H9 (cell line): ENCODE measurements around the gene IL32. TPM values are rescaled to one million over a fixed set of nuclear protein-coding genes. Genes with fewer than 3 reads are reported as not detected.

ENCODE experiments used
- DNase-seq: peaks from one replicate; pipeline ENCODE4 v3.0.0-alpha.2; 2017
- H2AFZ ChIP-seq: one replicate; pipeline ENCODE4 v1.6.1; 2013; ENCODE audit warnings: mild to moderate bottlenecking, low read length, control low read depth, moderate library complexity
- H2AK5ac ChIP-seq: 2 replicates; pipeline ENCODE4 v1.6.1; 2013; ENCODE audit warnings: low read length, control low read depth, mixed read lengths; ENCODE audit not compliant: insufficient read length
- H2BK120ac ChIP-seq: one replicate; pipeline ENCODE4 v1.6.1; 2013; ENCODE audit warnings: low read depth, mild to moderate bottlenecking, low read length, control low read depth, inconsistent platforms; ENCODE audit not compliant: poor library complexity, severe bottlenecking
- H2BK12ac ChIP-seq: 2 replicates; pipeline ENCODE4 v1.6.1; 2013; ENCODE audit warnings: low read length, control low read depth, mixed read lengths, low read depth; ENCODE audit not compliant: insufficient read length
- H2BK15ac ChIP-seq: 2 replicates; pipeline ENCODE4 v1.6.1; 2013; ENCODE audit warnings: low read depth, low read length, control low read depth
- H2BK20ac ChIP-seq: one replicate; pipeline ENCODE4 v1.6.1; 2013; ENCODE audit warnings: low read depth, mild to moderate bottlenecking, low read length, control low read depth, inconsistent platforms; ENCODE audit not compliant: poor library complexity, severe bottlenecking
- H2BK5ac ChIP-seq: 2 replicates; pipeline ENCODE4 v1.6.1; 2013; ENCODE audit warnings: low read length, control low read depth, mixed read lengths; ENCODE audit not compliant: insufficient read length
- H3K14ac ChIP-seq: 2 replicates; pipeline ENCODE4 v1.6.1; 2013; ENCODE audit warnings: low read length, control low read depth; ENCODE audit not compliant: insufficient read depth
- H3K18ac ChIP-seq: 2 replicates; pipeline ENCODE4 v1.6.1; 2013; ENCODE audit warnings: low read depth, mild to moderate bottlenecking, mixed read lengths, low read length, control low read depth; ENCODE audit not compliant: insufficient read length
- H3K23ac ChIP-seq: 2 replicates; pipeline ENCODE4 v1.6.1; 2013; ENCODE audit warnings: low read length, control low read depth, mixed read lengths, low read depth; ENCODE audit not compliant: insufficient read length
- H3K23me2 ChIP-seq: 2 replicates; pipeline ENCODE4 v1.6.1; 2013; ENCODE audit warnings: low read depth, mild to moderate bottlenecking, mixed read lengths, low read length, control low read depth; ENCODE audit not compliant: insufficient read length, poor library complexity, severe bottlenecking
- H3K27ac ChIP-seq: 2 replicates; pipeline ENCODE4 v1.5.1; 2013; ENCODE audit warnings: low read length, control low read depth, mixed read lengths, low read depth; ENCODE audit not compliant: insufficient read length
- H3K27me3 ChIP-seq: 2 replicates; pipeline ENCODE4 v1.6.1; 2013; ENCODE audit warnings: low read length, control low read depth, inconsistent platforms; ENCODE audit not compliant: insufficient read depth
- H3K4ac ChIP-seq: 2 replicates; pipeline ENCODE4 v1.6.1; 2013; ENCODE audit warnings: low read depth, mild to moderate bottlenecking, control low read depth, inconsistent platforms, low read length, moderate library complexity
- H3K4me1 ChIP-seq: 2 replicates; pipeline ENCODE4 v1.6.1; 2013; ENCODE audit warnings: low read length, control low read depth, inconsistent platforms; ENCODE audit not compliant: insufficient read depth
- H3K4me2 ChIP-seq: 2 replicates; pipeline ENCODE4 v1.6.1; 2013; ENCODE audit warnings: low read length, control low read depth, mixed read lengths; ENCODE audit not compliant: insufficient read length, insufficient read depth
- H3K56ac ChIP-seq: 2 replicates; pipeline ENCODE4 v1.6.1; 2013; ENCODE audit warnings: low read depth, mild to moderate bottlenecking, mixed read lengths, low read length, control low read depth; ENCODE audit not compliant: insufficient read length
- H3K79me1 ChIP-seq: 2 replicates; pipeline ENCODE4 v1.6.1; 2013; ENCODE audit warnings: low read depth, mild to moderate bottlenecking, moderate library complexity, low read length, control low read depth, inconsistent platforms; ENCODE audit not compliant: insufficient read depth, poor library complexity, severe bottlenecking
- H3K79me2 ChIP-seq: 2 replicates; pipeline ENCODE4 v1.6.1; 2013; ENCODE audit warnings: low read length, control low read depth, inconsistent platforms; ENCODE audit not compliant: insufficient read depth
- H3K9ac ChIP-seq: 2 replicates; pipeline ENCODE4 v1.6.1; 2013; ENCODE audit warnings: low read length, control low read depth, mixed read lengths; ENCODE audit not compliant: insufficient read length; ENCODE audit errors: extremely low read depth
- H3K9me3 ChIP-seq: one replicate; pipeline ENCODE4 v1.6.1; 2013; ENCODE audit warnings: low read depth, low read length, inconsistent platforms; ENCODE audit not compliant: control insufficient read depth
- H3T11ph ChIP-seq: one replicate; pipeline ENCODE4 v1.6.1; 2013; ENCODE audit warnings: mild to moderate bottlenecking, low read length, control low read depth, inconsistent platforms
- H4K20me1 ChIP-seq: one replicate; pipeline ENCODE4 v1.6.1; 2013; ENCODE audit not compliant: control insufficient read depth, insufficient read length, insufficient read depth
- H4K5ac ChIP-seq: 2 replicates; pipeline ENCODE4 v1.6.1; 2013; ENCODE audit warnings: low read depth, mild to moderate bottlenecking, mixed read lengths, low read length, control low read depth; ENCODE audit not compliant: insufficient read length
- H4K8ac ChIP-seq: replicated peaks from 2 replicates; pipeline ENCODE4 v1.6.1; 2013; ENCODE audit warnings: low read length, control low read depth, mixed read lengths, low read depth; ENCODE audit not compliant: insufficient read length
- H4K91ac ChIP-seq: 2 replicates; pipeline ENCODE4 v1.6.1; 2013; ENCODE audit warnings: low read depth, mild to moderate bottlenecking, moderate library complexity, mixed read lengths, low read length, control low read depth; ENCODE audit not compliant: insufficient read length
- H3K27ac Mint-ChIP-seq, 3 experiments: 2 replicates in 2 of 3; 3 replicates in 1 of 3; pipeline ENCODE4 v1.8.0; 2020 to 2021; ENCODE audit warnings: mixed read lengths in 3 of 3, mild to moderate bottlenecking in 1 of 3, moderate library complexity in 1 of 3
- H3K27me3 Mint-ChIP-seq: 2 replicates; pipeline ENCODE4 v1.8.0; 2021; ENCODE audit warnings: low read depth, mild to moderate bottlenecking, moderate library complexity, mixed read lengths
- H3K36me3 Mint-ChIP-seq, 3 experiments: 2 replicates in 2 of 3; 3 replicates in 1 of 3; pipeline ENCODE4 v1.8.0; 2020 to 2021; ENCODE audit warnings: low read depth in 3 of 3, mixed read lengths in 3 of 3; ENCODE audit not compliant: insufficient read depth in 1 of 3
- H3K4me1 Mint-ChIP-seq, 2 experiments: 2 replicates each; pipeline ENCODE4 v1.8.0; 2020; ENCODE audit warnings: mixed read lengths in 2 of 2
- H3K4me3 Mint-ChIP-seq, 2 experiments: 2 replicates in 1 of 2; 3 replicates in 1 of 2; pipeline ENCODE4 v1.8.0; 2020 to 2021; ENCODE audit warnings: mild to moderate bottlenecking in 2 of 2, mixed read lengths in 2 of 2, moderate library complexity in 1 of 2
- H3K9me3 Mint-ChIP-seq, 2 experiments: 2 replicates in 1 of 2; 3 replicates in 1 of 2; pipeline ENCODE4 v1.8.0; 2020; ENCODE audit warnings: mild to moderate bottlenecking in 2 of 2, mixed read lengths in 2 of 2, moderate library complexity in 1 of 2
- WGBS: extraction: QIAGEN DNeasy Blood & Tissue Kit; methylation state at CpG from one replicate; pipeline ENCODE4 v1.1.7; 2013; ENCODE audit warnings: missing lambda C conversion rate, low lambda C conversion rate, mixed read lengths; ENCODE audit not compliant: insufficient read length; ENCODE audit errors: extremely low coverage; 5-methylcytosine and 5-hydroxymethylcytosine counted together
- total RNA-seq: library from RNA; stranded (reverse); gene quantifications from 2 replicates; pipeline ENCODE4 v1.2.1, GENCODE V29; 2021
- TF ChIP-seq, protein P1 (sequence below): fragments of 200-600 bp; sonication (generic); conservative IDR thresholded peaks from 3 replicates; pipeline ENCODE4 v1.8.0; 2021; ENCODE audit warnings: antibody characterized with exemption, mild to moderate bottlenecking

The IL32 gene
- total RNA-seq, 1 experiment from 2014 or later = 2.0 TPM

DNA sequence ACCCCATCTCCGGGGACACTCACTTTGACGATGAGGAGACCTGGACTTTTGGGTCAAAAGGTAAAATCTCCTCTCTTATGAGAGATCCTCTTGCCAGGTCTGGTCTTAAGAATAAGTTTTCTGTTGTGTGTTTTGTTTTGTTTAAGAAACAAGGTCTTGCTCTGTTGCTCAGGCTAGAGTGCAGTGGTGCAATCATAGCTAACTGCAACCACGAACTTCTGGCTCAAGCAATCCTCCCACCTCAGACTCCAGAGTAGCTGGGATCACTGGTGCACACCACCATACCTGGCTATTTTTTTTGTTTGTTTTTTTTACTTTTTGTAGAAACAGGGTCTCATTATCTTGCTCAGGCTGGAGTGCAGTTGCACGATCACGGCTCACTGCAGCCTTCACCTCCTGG lies 15.0 kb upstream of the IL32 start:
- Histone ChIP-seq H3K23ac (no peak overlapping the region), H3K27ac (no peak overlapping the region), H3K23me2 (peaks cover 16% of the 10 kb centered on the region), H3T11ph (no peak overlapping the region), H3K79me2 (no peaks in the 10 kb centered on the region), H2BK5ac (no peak overlapping the region), H4K91ac (no peak overlapping the region), H2BK15ac (no peak overlapping the region), H4K5ac (no peak overlapping the region), H2BK12ac (no peak overlapping the region), H3K14ac (no peak overlapping the region), H3K4me1 (no peaks in the 10 kb centered on the region), H4K8ac (no peak overlapping the region), H2AK5ac (no peak overlapping the region), H3K4ac (no peak overlapping the region), H3K9ac (no peak overlapping the region), H3K79me1 (no peaks in the 10 kb centered on the region), H3K27me3 (peaks cover 2% of the 10 kb centered on the region; the same call in 1 of the 2 replicates), H3K9me3 (no peaks in the 10 kb centered on the region), H3K56ac (no peak overlapping the region), H2BK120ac (no peak overlapping the region), H3K18ac (no peak overlapping the region), H2BK20ac (no peak overlapping the region), H2AFZ (no peak overlapping the region), H4K20me1 (no peaks in the 10 kb centered on the region), H3K4me2 (no peak overlapping the region)
- TF ChIP-seq, protein P1, sequence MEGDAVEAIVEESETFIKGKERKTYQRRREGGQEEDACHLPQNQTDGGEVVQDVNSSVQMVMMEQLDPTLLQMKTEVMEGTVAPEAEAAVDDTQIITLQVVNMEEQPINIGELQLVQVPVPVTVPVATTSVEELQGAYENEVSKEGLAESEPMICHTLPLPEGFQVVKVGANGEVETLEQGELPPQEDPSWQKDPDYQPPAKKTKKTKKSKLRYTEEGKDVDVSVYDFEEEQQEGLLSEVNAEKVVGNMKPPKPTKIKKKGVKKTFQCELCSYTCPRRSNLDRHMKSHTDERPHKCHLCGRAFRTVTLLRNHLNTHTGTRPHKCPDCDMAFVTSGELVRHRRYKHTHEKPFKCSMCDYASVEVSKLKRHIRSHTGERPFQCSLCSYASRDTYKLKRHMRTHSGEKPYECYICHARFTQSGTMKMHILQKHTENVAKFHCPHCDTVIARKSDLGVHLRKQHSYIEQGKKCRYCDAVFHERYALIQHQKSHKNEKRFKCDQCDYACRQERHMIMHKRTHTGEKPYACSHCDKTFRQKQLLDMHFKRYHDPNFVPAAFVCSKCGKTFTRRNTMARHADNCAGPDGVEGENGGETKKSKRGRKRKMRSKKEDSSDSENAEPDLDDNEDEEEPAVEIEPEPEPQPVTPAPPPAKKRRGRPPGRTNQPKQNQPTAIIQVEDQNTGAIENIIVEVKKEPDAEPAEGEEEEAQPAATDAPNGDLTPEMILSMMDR = no peak
- H3K4me1 Mint-ChIP-seq = peaks cover 9 to 17% of the 10 kb centered on the region in 2 experiments
- H3K4me3 Mint-ChIP-seq = no peak overlapping the region
- DNase-seq = no peak
- H3K9me3 Mint-ChIP-seq = no peaks in the 10 kb centered on the region; a peak in 2 of 5 replicates
- H3K27ac Mint-ChIP-seq = no peak overlapping the region
- no CpG with 5 or more reads among the region's 5 CpGs for WGBS
- H3K27me3 Mint-ChIP-seq = peaks cover 60% of the 10 kb centered on the region
- peaks cover 23 to 45% (median 25%) of the 10 kb centered on the region in 3 experiments for H3K36me3 Mint-ChIP-seq
